ENCODE data around the gene DNAH14.

The DNAH14 gene

DNA sequence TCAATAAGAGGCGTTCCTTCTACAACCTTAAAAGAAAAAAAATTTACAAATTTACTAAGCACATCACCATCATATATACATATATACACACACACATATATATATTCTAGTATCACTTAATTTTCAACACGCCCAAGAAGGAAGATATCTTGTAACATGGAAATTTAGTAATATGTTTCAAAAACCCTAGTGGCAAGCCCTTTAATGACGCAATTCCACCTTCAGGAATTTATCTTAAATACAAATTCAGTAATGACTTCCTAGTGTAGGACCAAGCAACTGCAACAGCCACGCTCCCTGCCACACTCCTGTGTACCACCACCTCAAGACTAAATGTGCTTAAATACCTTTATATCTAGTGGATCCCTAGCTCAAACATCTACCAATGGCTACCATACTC, 485.8 kb downstream of the DNAH14 start:
- ChIA-PET CTCF (interaction anchor here (0.6 to 1.4 kb wide), 4 partner anchors 10 to 1218 kb away, joined by 3 to 5 read pairs (median 4); no protein-coding TSS in a partner anchor), POLR2A (interaction anchor here (0.7 kb wide), 1 partner anchor 650 kb away, joined by 3 read pairs; no protein-coding TSS in a partner anchor)
- TF ChIP-seq, protein P1, sequence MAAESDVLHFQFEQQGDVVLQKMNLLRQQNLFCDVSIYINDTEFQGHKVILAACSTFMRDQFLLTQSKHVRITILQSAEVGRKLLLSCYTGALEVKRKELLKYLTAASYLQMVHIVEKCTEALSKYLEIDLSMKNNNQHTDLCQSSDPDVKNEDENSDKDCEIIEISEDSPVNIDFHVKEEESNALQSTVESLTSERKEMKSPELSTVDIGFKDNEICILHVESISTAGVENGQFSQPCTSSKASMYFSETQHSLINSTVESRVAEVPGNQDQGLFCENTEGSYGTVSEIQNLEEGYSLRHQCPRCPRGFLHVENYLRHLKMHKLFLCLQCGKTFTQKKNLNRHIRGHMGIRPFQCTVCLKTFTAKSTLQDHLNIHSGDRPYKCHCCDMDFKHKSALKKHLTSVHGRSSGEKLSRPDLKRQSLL (tag by site-specific recombination; IDR thresholded peaks at IDR 0.05) = no peak
- no peak for TF ChIP-seq ZEB2 (tag by site-specific recombination; IDR thresholded peaks at IDR 0.05)
- TF ChIP-seq, protein P2, sequence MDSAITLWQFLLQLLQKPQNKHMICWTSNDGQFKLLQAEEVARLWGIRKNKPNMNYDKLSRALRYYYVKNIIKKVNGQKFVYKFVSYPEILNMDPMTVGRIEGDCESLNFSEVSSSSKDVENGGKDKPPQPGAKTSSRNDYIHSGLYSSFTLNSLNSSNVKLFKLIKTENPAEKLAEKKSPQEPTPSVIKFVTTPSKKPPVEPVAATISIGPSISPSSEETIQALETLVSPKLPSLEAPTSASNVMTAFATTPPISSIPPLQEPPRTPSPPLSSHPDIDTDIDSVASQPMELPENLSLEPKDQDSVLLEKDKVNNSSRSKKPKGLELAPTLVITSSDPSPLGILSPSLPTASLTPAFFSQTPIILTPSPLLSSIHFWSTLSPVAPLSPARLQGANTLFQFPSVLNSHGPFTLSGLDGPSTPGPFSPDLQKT (IDR thresholded peaks at IDR 0.05; ENCODE audit: borderline replicate concordance, low read depth, low read length) = no peak
- no peak for TF ChIP-seq IKZF3 (tag by site-specific recombination; IDR thresholded peaks at IDR 0.05)
- no peak for TF ChIP-seq WT1 (tag by site-specific recombination; IDR thresholded peaks at IDR 0.05)
- no peak for TF ChIP-seq ZNF274 (IDR thresholded peaks at IDR 0.05; ENCODE audit: low read length)
- TF ChIP-seq ZNF274 (tag by site-specific recombination; IDR thresholded peaks at IDR 0.05; ENCODE audit: borderline replicate concordance) = no peak
- no peak for TF ChIP-seq ZNF302 (tag by site-specific recombination; IDR thresholded peaks at IDR 0.05; ENCODE audit: low read depth)
- TF ChIP-seq ZNF174 (tag by site-specific recombination; IDR thresholded peaks at IDR 0.05) = no peak
- TF ChIP-seq ZNF776 (tag by site-specific recombination; IDR thresholded peaks at IDR 0.05; ENCODE audit: borderline replicate concordance) = no peak
- no peak for TF ChIP-seq OVOL3 (tag by site-specific recombination; IDR thresholded peaks at IDR 0.05)
- no peak for TF ChIP-seq ZNF548 (tag by site-specific recombination; IDR thresholded peaks at IDR 0.05)
- TF ChIP-seq, protein P3, sequence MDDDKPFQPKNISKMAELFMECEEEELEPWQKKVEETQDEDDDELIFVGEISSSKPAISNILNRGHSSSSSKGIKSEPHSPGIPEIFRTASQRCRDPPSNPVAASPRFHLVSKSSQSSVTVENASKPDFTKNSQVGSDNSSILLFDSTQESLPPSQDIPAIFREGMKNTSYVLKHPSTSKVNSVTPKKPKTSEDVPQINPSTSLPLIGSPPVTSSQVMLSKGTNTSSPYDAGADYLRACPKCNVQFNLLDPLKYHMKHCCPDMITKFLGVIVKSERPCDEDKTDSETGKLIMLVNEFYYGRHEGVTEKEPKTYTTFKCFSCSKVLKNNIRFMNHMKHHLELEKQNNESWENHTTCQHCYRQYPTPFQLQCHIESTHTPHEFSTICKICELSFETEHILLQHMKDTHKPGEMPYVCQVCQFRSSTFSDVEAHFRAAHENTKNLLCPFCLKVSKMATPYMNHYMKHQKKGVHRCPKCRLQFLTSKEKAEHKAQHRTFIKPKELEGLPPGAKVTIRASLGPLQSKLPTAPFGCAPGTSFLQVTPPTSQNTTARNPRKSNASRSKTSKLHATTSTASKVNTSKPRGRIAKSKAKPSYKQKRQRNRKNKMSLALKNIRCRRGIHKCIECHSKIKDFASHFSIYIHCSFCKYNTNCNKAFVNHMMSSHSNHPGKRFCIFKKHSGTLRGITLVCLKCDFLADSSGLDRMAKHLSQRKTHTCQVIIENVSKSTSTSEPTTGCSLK (tag by site-specific recombination; IDR thresholded peaks at IDR 0.05) = no peak
- no peak for TF ChIP-seq ZBTB7A (tag by site-specific recombination; IDR thresholded peaks at IDR 0.05; ENCODE audit: low read depth)
- no peak for TF ChIP-seq ZNF623 (tag by site-specific recombination; IDR thresholded peaks at IDR 0.05)
- H3K4me1 ChIP-seq (ENCODE audit: control insufficient read depth, insufficient read depth, low read length) = peaks cover 6% of the 10 kb centered on the region; the same call in 1 of the 2 replicates
- no peak overlapping the region for H3K27ac ChIP-seq (ENCODE audit: extremely low read depth, low read depth, low read length)
- no peak overlapping the region for H3K4me3 ChIP-seq (ENCODE audit: low read depth, low read length)
- no peaks in the 10 kb centered on the region for H3K9me3 ChIP-seq (ENCODE audit: control insufficient read depth, insufficient read depth, low read depth, low read length)
- H3K36me3 ChIP-seq (ENCODE audit: control insufficient read depth in 2 of 2, insufficient read depth in 1 of 2, low read length in 2 of 2) = peaks cover 86 to 93% of the 10 kb centered on the region in 2 experiments

DNA sequence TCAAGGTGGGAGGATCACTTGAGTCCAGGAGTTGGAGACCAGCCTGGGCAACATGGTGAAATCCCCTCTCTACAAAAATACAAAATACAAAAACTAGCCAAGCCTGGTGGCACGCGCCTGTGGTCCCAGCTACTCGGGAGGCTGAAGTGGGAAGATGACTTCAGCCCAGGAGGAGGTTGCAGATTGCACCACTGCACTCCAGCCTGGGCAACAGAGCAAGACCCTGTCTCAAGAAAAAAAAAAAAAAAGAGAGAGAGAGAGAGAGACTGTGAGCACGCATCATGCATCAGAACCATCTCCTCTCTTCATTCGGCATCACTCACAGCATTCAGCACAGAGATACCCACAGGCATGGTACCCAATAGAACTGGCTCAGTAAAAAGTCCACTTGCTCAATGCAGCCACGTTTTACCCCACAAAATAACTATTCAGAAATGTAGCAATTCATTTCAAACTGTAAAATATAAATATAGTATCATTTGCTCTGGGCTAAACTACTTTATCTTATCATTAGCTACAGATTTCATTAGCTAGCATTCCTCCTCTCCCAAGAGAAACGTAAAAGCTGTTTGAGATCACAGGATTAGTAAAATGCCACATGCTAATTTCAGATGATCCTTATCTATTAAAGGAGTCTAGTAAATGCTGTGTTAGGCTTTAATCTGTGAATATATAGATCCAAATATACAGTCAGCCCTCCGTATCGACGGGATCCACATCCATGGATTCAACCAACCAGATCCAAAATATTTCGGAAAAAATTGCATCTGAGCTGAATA, 486.7 kb downstream of the DNAH14 start:
- Histone ChIP-seq H3K9me3 (ENCODE audit: control insufficient read depth, insufficient read depth, low read depth, low read length) (no peaks in the 10 kb centered on the region), H3K4me3 (ENCODE audit: low read depth, low read length) (no peak overlapping the region), H3K36me3 (ENCODE audit: control insufficient read depth in 2 of 2, insufficient read depth in 1 of 2, low read length in 2 of 2) (peaks cover 89 to 93% of the 10 kb centered on the region in 2 experiments), H3K27ac (ENCODE audit: extremely low read depth, low read depth, low read length) (no peak overlapping the region), H3K4me1 (ENCODE audit: control insufficient read depth, insufficient read depth, low read length) (peaks cover 6% of the 10 kb centered on the region; the same call in 1 of the 2 replicates)
- POLR2A ChIA-PET = interaction anchor here (0.5 to 0.7 kb wide), 2 partner anchors 62 to 649 kb away, joined by 3 read pairs; no protein-coding TSS in a partner anchor
- CTCF ChIA-PET = interaction anchor here (0.6 to 0.9 kb wide), 4 partner anchors 9 to 397 kb away, joined by 3 to 4 read pairs (median 3); no protein-coding TSS in a partner anchor
- TF ChIP-seq ZNF10 (tag by site-specific recombination; IDR thresholded peaks at IDR 0.05) (no peak), ZNF768 (tag by site-specific recombination; IDR thresholded peaks at IDR 0.05) (no peak), ZNF792 (tag by site-specific recombination; IDR thresholded peaks at IDR 0.05) (no peak), ZNF121 (tag by site-specific recombination; IDR thresholded peaks at IDR 0.05) (peak; percentile 92; the same call in 1 of the 2 replicates), ZNF660 (tag by site-specific recombination; IDR thresholded peaks at IDR 0.05) (no peak), ZNF302 (tag by site-specific recombination; IDR thresholded peaks at IDR 0.05; ENCODE audit: low read depth) (no peak), ZNF654 (tag by site-specific recombination; IDR thresholded peaks at IDR 0.05; ENCODE audit: low read depth) (no peak)
- TF ChIP-seq, protein P4, sequence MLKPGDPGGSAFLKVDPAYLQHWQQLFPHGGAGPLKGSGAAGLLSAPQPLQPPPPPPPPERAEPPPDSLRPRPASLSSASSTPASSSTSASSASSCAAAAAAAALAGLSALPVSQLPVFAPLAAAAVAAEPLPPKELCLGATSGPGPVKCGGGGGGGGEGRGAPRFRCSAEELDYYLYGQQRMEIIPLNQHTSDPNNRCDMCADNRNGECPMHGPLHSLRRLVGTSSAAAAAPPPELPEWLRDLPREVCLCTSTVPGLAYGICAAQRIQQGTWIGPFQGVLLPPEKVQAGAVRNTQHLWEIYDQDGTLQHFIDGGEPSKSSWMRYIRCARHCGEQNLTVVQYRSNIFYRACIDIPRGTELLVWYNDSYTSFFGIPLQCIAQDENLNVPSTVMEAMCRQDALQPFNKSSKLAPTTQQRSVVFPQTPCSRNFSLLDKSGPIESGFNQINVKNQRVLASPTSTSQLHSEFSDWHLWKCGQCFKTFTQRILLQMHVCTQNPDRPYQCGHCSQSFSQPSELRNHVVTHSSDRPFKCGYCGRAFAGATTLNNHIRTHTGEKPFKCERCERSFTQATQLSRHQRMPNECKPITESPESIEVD (tag by site-specific recombination; IDR thresholded peaks at IDR 0.05) = peak; percentile 16; the same call in 1 of the 2 replicates
- TF ChIP-seq, protein P5, sequence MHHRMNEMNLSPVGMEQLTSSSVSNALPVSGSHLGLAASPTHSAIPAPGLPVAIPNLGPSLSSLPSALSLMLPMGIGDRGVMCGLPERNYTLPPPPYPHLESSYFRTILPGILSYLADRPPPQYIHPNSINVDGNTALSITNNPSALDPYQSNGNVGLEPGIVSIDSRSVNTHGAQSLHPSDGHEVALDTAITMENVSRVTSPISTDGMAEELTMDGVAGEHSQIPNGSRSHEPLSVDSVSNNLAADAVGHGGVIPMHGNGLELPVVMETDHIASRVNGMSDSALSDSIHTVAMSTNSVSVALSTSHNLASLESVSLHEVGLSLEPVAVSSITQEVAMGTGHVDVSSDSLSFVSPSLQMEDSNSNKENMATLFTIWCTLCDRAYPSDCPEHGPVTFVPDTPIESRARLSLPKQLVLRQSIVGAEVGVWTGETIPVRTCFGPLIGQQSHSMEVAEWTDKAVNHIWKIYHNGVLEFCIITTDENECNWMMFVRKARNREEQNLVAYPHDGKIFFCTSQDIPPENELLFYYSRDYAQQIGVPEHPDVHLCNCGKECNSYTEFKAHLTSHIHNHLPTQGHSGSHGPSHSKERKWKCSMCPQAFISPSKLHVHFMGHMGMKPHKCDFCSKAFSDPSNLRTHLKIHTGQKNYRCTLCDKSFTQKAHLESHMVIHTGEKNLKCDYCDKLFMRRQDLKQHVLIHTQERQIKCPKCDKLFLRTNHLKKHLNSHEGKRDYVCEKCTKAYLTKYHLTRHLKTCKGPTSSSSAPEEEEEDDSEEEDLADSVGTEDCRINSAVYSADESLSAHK (tag by site-specific recombination; IDR thresholded peaks at IDR 0.05) = no peak
- TF ChIP-seq, protein P6, sequence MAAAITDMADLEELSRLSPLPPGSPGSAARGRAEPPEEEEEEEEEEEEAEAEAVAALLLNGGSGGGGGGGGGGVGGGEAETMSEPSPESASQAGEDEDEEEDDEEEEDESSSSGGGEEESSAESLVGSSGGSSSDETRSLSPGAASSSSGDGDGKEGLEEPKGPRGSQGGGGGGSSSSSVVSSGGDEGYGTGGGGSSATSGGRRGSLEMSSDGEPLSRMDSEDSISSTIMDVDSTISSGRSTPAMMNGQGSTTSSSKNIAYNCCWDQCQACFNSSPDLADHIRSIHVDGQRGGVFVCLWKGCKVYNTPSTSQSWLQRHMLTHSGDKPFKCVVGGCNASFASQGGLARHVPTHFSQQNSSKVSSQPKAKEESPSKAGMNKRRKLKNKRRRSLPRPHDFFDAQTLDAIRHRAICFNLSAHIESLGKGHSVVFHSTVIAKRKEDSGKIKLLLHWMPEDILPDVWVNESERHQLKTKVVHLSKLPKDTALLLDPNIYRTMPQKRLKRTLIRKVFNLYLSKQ (tag by site-specific recombination; IDR thresholded peaks at IDR 0.05; ENCODE audit: borderline replicate concordance) = no peak
